SK-N-MC (cell line): ENCODE results near the gene RIC3.

ENCODE experiments used
- EZH2 ChIP-seq: fragments of 200-600 bp; sonication (generic); IDR thresholded peaks from one replicate; pipeline ENCODE4 v1.6.1; 2017; ENCODE audit warnings: antibody characterized with exemption
- FOXP2 ChIP-seq: optimal IDR thresholded peaks from 2 replicates; pipeline ENCODE3; 2011; ENCODE audit warnings: mild to moderate bottlenecking, moderate library complexity; ENCODE audit not compliant: insufficient read depth; ENCODE audit errors: extremely low read length, control extremely low read depth

- TF ChIP-seq EZH2: no peak
- no peak for TF ChIP-seq FOXP2
Measured at GRCh38 chr11:8095806-8096522, 72.9 kb downstream of the RIC3 start.
